ENCODE measurements around the gene FASTK.

The FASTK gene

GRCh38 chr7:151076863-151077704, 3.5 kb downstream of the FASTK start:
- no peak for TF ChIP-seq GATA3 (IDR thresholded peaks at IDR 0.05; ENCODE audit: low read depth, low read length)

DNA sequence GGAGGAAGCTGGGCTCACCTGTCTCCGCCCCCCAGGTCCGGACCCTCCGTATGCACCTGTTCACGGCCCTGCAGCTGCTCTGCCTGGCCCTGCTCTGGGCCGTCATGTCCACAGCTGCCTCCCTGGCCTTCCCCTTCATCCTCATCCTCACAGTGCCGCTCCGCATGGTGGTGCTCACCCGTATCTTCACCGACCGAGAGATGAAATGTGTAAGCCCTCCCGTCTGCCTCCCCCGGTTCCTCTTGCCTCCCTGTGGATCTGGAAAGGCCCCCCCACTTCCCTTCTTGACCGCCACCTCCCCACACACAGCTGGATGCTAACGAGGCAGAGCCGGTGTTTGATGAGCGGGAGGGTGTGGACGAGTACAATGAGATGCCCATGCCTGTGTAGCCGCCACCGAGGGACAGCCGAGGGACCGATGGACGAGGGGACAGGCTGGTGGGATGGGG, 4.6 kb downstream of the FASTK start:
- TF ChIP-seq GATA2 (IDR thresholded peaks at IDR 0.05; ENCODE audit: low read depth, low read length) (no peak), GATA3 (IDR thresholded peaks at IDR 0.05; ENCODE audit: low read depth, low read length) (no peak)

- no peak for TF ChIP-seq GATA2 (IDR thresholded peaks at IDR 0.05; ENCODE audit: low read depth, low read length)
- no peak for TF ChIP-seq GATA3 (IDR thresholded peaks at IDR 0.05; ENCODE audit: low read depth, low read length)
Measured at GRCh38 chr7:151075662-151075971, 5.0 kb downstream of the FASTK start.

DNA sequence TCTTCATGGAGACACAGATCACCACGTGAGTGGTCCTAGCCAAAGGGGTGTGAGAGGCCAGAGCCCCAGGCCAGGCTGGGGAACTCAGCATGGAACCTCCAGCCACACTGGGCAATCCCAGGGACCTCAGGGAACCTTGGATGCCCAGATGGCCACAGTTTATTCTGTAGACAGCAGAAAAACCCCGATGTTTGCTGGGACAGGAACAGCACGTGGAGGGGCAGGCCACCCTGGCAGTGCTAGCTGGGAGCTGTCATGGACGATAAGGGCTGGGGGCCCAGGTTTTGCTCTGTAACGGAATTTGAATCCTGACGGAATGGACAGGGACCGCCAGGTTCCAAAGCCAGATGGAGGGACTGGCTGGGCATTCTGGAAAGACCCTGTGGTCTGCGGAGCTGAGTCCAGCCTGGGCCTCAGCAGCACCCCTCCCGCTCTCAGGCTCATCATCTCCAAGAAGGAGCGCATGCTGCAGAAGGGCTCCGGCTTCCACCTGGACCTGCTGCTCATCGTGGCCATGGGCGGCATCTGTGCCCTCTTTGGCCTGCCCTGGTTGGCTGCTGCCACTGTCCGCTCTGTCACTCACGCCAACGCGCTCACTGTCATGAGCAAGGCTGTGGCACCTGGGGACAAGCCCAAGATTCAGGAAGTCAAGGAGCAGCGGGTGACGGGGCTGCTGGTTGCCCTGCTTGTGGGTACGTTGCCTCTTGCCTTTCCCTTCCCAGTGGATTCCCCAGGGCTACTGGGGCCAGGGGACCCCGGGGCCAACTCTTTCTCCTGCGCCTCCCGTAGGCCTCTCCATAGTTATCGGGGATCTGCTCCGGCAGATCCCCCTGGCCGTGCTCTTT, 5.6 kb downstream of the FASTK start:
- TF ChIP-seq GATA3 (IDR thresholded peaks at IDR 0.05; ENCODE audit: low read depth, low read length), result no peak

GRCh38 chr7:151073990-151074389, 6.6 kb downstream of the FASTK start:
- TF ChIP-seq GATA3 (IDR thresholded peaks at IDR 0.05; ENCODE audit: low read depth, low read length), result no peak
- TF ChIP-seq GATA2 (IDR thresholded peaks at IDR 0.05; ENCODE audit: low read depth, low read length), result no peak

GRCh38 chr7:151071032-151071866, 9.4 kb downstream of the FASTK start:
- no peak for TF ChIP-seq GATA2 (IDR thresholded peaks at IDR 0.05; ENCODE audit: low read depth, low read length)
- TF ChIP-seq GATA3 (IDR thresholded peaks at IDR 0.05; ENCODE audit: low read depth, low read length), result no peak

DNA sequence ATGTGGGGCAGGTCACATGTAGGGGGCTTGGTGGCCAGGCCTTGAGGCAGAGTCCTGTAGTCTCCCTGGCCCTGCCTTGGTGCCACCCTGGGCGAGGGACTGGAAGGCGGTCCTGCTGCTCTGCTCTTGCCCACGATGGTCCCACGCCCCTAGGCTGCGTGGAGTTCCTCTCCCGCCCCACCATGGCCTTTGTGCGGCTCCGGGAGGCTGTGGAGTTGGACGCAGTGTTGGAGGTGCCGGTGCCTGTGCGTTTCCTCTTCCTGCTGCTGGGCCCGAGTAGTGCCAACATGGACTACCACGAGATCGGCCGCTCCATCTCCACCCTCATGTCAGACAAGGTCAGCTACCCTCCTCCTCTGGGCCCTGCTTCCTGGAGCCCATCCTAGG, 10.0 kb downstream of the FASTK start:
- TF ChIP-seq GATA2 (IDR thresholded peaks at IDR 0.05; ENCODE audit: low read depth, low read length) (no peak), GATA3 (IDR thresholded peaks at IDR 0.05; ENCODE audit: low read depth, low read length) (no peak)

- no peak for TF ChIP-seq GATA2 (IDR thresholded peaks at IDR 0.05; ENCODE audit: low read depth, low read length)
- no peak for TF ChIP-seq GATA3 (IDR thresholded peaks at IDR 0.05; ENCODE audit: low read depth, low read length)
Measured at GRCh38 chr7:151069841-151070573, 10.6 kb downstream of the FASTK start.

GRCh38 chr7:151068069-151068773, 12.4 kb downstream of the FASTK start:
- TF ChIP-seq GATA2 (IDR thresholded peaks at IDR 0.05; ENCODE audit: low read depth, low read length) (no peak), GATA3 (IDR thresholded peaks at IDR 0.05; ENCODE audit: low read depth, low read length) (no peak)

DNA sequence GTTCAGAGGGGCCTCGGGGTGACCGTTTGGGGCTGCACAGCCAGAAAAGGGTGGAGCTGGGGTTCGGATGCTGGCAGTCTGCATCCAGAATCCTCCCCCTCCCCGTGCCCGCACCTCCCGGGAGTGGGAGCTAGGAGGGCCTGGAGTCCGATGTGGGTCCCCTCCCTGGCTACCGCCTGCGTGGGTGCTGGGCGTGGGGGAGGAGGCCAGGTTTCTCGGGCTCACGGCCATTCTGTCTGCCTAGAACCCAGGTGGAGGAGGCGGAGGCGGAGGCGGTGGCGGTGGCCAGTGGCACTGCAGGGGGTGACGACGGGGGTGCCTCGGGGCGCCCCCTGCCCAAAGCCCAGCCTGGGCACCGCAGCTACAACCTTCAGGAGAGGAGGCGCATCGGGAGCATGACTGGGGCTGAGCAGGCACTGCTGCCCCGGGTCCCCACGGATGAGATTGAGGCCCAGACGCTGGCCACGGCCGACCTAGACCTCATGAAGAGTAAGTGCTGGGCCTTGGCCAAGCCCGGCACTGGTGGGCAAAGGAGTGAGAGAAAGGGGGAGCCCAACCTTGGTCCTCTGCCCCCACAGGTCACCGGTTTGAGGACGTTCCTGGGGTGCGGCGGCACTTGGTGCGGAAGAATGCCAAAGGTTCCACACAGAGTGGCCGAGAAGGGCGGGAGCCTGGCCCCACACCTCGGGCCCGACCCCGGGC, 14.2 kb downstream of the FASTK start:
- no peak for TF ChIP-seq GATA3 (IDR thresholded peaks at IDR 0.05; ENCODE audit: low read depth, low read length)
- no peak for TF ChIP-seq GATA2 (IDR thresholded peaks at IDR 0.05; ENCODE audit: low read depth, low read length)

- TF ChIP-seq GATA3 (IDR thresholded peaks at IDR 0.05; ENCODE audit: low read depth, low read length), result no peak
- TF ChIP-seq GATA2 (IDR thresholded peaks at IDR 0.05; ENCODE audit: low read depth, low read length), result no peak
Measured at GRCh38 chr7:151065516-151065915, 15.1 kb downstream of the FASTK start.

DNA sequence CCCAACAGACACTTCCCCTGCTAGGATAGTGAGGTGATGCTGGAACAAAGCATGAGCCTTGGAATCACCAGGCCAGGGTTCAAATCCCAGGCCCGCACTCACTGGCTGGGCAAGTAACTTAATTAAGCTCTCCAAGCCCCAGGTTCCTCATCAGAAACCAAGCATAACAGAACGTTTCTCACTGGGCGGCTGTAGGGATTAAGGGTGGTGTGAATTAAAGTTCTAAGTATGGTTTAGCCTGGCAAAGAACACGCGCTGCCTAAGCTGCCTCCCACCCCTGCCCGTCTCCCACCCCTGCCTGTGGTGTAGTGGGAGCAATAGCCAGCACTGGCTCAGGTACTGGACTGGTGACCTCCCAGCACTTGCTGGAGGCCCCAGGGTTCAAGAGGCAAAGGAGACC, 15.6 kb downstream of the FASTK start:
- TF ChIP-seq GATA2 (IDR thresholded peaks at IDR 0.05; ENCODE audit: low read depth, low read length) (no peak), GATA3 (IDR thresholded peaks at IDR 0.05; ENCODE audit: low read depth, low read length) (no peak)

Data from SH-SY5Y (cell line).